Keratinocyte (primary cell): ENCODE data around the gene TFEC. TPM values are rescaled to one million over a fixed set of nuclear protein-coding genes. Genes with fewer than 3 reads are reported as not detected.
"Not testable (repeated sequence)": the region's sequence is repeated elsewhere in the genome, so short reads cannot be mapped to it uniquely, and the experiment has no call there.

ENCODE experiments used
- DNase-seq: peaks from one replicate; pipeline ENCODE4 v3.0.0-alpha.2; 2011; ENCODE audit warnings: low read depth, missing footprints, low spot score
- FAIRE-seq: peaks from 2 replicates; lab custom pipeline; 2011; peaks lifted over from hg19 to GRCh38; lab: Jason Lieb, UNC
- H2AFZ ChIP-seq: 2 replicates; pipeline ENCODE4 v1.6.0; 2012; ENCODE audit warnings: low read length, control low read depth, inconsistent platforms; ENCODE audit not compliant: control insufficient read depth
- H3K27ac ChIP-seq: 2 replicates; pipeline ENCODE4 v1.5.1; 2011; ENCODE audit warnings: low read length; ENCODE audit not compliant: control insufficient read depth, insufficient read depth
- H3K27me3 ChIP-seq: 3 replicates; pipeline ENCODE4 v1.6.0; 2011; ENCODE audit warnings: low read length; ENCODE audit not compliant: control insufficient read depth, insufficient read depth; ENCODE audit errors: extremely low read depth
- H3K36me3 ChIP-seq, 2 experiments: 2 replicates in 1 of 2; 3 replicates in 1 of 2; pipeline ENCODE4 v1.5.1; 2011; ENCODE audit warnings: low read length in 2 of 2, mild to moderate bottlenecking in 1 of 2; ENCODE audit not compliant: control insufficient read depth in 2 of 2, insufficient read depth in 2 of 2; ENCODE audit errors: extremely low read depth in 1 of 2
- H3K4me1 ChIP-seq: 3 replicates; pipeline ENCODE4 v1.5.1; 2011; ENCODE audit warnings: low read length; ENCODE audit not compliant: control insufficient read depth, insufficient read depth; ENCODE audit errors: extremely low read depth
- H3K4me2 ChIP-seq: 3 replicates; pipeline ENCODE4 v1.6.0; 2011; ENCODE audit warnings: low read depth, low read length; ENCODE audit not compliant: control insufficient read depth, insufficient read depth; ENCODE audit errors: extremely low read depth
- H3K4me3 ChIP-seq, 3 experiments: fragments of 200-600 bp in 1 of 3; sonication (generic) in 1 of 3; 2 replicates in 2 of 3; 3 replicates in 1 of 3; pipeline ENCODE4 v1.5.1; 2011 to 2016; ENCODE audit warnings: low read length in 3 of 3, mild to moderate bottlenecking in 3 of 3, control low read depth in 2 of 3, inconsistent platforms in 1 of 3, low read depth in 1 of 3, mixed read lengths in 1 of 3, mixed run types in 1 of 3, moderate library complexity in 1 of 3; ENCODE audit not compliant: control insufficient read depth in 2 of 3, insufficient read depth in 2 of 3; ENCODE audit errors: extremely low read depth in 1 of 3
- H3K79me2 ChIP-seq: 2 replicates; pipeline ENCODE4 v1.6.0; 2012; ENCODE audit warnings: low read length; ENCODE audit not compliant: control insufficient read depth, insufficient read depth
- H3K9ac ChIP-seq: 3 replicates; pipeline ENCODE4 v1.6.0; 2011; ENCODE audit warnings: low read length; ENCODE audit not compliant: control insufficient read depth, insufficient read depth; ENCODE audit errors: extremely low read depth
- H3K9me1 ChIP-seq: 3 replicates; pipeline ENCODE4 v1.6.0; 2011; ENCODE audit warnings: low read length; ENCODE audit not compliant: control insufficient read depth, insufficient read depth; ENCODE audit errors: extremely low read depth
- H3K9me3 ChIP-seq: 2 replicates; pipeline ENCODE4 v1.5.1; 2012; ENCODE audit warnings: low read depth, low read length; ENCODE audit not compliant: control insufficient read depth
- H4K20me1 ChIP-seq: 3 replicates; pipeline ENCODE4 v1.6.0; 2011; ENCODE audit warnings: low read length; ENCODE audit not compliant: control insufficient read depth, insufficient read depth; ENCODE audit errors: extremely low read depth
- CTCF ChIP-seq, 3 experiments: IDR thresholded peaks in 1 of 3; conservative IDR thresholded peaks in 1 of 3; optimal IDR thresholded peaks in 1 of 3; 2 replicates in 2 of 3; 3 replicates in 1 of 3; pipeline versions ENCODE3 to v1.5.1; 2011; ENCODE audit warnings: low read length in 3 of 3, mild to moderate bottlenecking in 3 of 3, moderate library complexity in 2 of 3, control low read depth in 1 of 3, inconsistent platforms in 1 of 3; ENCODE audit not compliant: insufficient read depth in 2 of 3; ENCODE audit errors: extremely low read depth in 1 of 3
- EZH2 ChIP-seq: IDR thresholded peaks from one replicate; pipeline ENCODE4 v1.6.1; 2012; ENCODE audit warnings: inconsistent platforms, mild to moderate bottlenecking, low read length, moderate library complexity
- dilution Hi-C: fragments of 300-500 bp; cut with MboI; formaldehyde crosslinking; loops from one replicate; pipeline ENCODE4 v1.7.0; 2020; ENCODE audit warnings: low sequenced_read_pairs; ENCODE audit not compliant: extremely low pct_ligation_motif_present
- polyA plus RNA-seq, 5 experiments: library from polyadenylated mRNA; depleted of rRNA in 3 of 5; stranded (reverse) in 3 of 5; stranded (forward) in 1 of 5; unstranded in 1 of 5; fragments of >200 nt; gene quantifications; 1 replicate in 1 of 5; 2 replicates in 3 of 5; 3 replicates in 1 of 5; pipeline versions ENCODE4 v1.2.1 to v1.2.3, GENCODE V29; 2011 to 2012; ENCODE audit warnings: missing spikeins in 2 of 5, low read depth in 1 of 5, low replicate concordance in 1 of 5

Gene TFEC
- polyA plus RNA-seq, 1 donor (not counting 4 experiments of a cell fraction or from before 2014, with no cell fraction given) = 0.08 TPM

DNA sequence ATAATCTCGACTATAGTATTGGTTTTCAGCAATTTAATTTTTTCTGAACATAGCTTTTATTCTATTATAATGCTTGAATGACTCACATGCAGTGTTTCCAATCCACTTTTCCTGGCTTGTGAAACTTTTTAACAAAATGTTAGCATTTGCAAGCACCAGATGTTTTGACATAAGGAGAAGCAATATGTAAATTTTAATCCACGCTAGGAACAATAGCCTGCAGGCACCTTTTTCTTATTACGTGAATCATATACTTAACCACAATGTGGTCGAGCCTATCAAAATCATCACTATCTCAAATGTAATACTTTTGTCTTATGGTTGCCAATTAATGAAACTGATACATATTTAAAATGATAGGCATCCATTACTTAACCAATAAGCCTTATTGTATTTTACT is 97.1 kb downstream of the TFEC start:
- DNase-seq (no peak), FAIRE-seq (no peak)
- dilution Hi-C loops = no loop called here
- Histone ChIP-seq H2AFZ (no peak overlapping the region), H3K27ac (no peak overlapping the region), H3K4me3 (no peak overlapping the region), H3K79me2 (no peaks in the 10 kb centered on the region), H3K4me2 (no peak overlapping the region), H3K9me1 (no peaks in the 10 kb centered on the region), H3K4me1 (no peaks in the 10 kb centered on the region), H3K27me3 (no peaks in the 10 kb centered on the region), H3K9ac (no peak overlapping the region), H3K9me3 (no peaks in the 10 kb centered on the region), H3K36me3 (no peaks in the 10 kb centered on the region), H4K20me1 (no peaks in the 10 kb centered on the region)
- TF ChIP-seq CTCF (optimal IDR thresholded peaks at IDR 0.05 in 1 of 3, IDR thresholded peaks at IDR 0.05 in 1 of 3, conservative IDR thresholded peaks at IDR 0.05 in 1 of 3; ENCODE audit: extremely low read depth in 1 of 3, insufficient read depth in 2 of 3, low read length in 3 of 3) (no peak), EZH2 (no peak)

DNA sequence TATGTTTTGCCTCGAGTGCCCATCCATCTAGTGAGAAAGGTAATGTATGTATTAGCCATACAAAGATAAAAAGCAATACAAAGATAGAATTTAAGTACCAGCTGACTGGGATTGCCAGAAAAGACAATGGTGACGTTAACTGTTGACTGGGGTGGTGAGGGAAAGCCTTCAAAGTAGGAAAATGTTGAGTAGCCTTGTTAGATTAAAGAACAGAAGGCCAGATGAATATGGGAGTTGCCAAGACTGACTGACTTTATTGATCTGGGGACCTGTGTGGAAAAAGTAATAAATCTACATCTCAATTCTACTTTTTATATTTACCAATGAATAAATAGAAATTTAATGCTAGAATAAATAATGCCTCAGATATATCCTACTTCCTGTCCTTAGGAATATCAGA is 97.7 kb downstream of the TFEC start:
- Histone ChIP-seq H3K4me1 (no peaks in the 10 kb centered on the region), H3K4me3 (no peak overlapping the region), H3K4me2 (no peak overlapping the region), H3K36me3 (no peaks in the 10 kb centered on the region), H3K27ac (no peak overlapping the region), H3K9me1 (no peaks in the 10 kb centered on the region), H2AFZ (no peak overlapping the region), H3K27me3 (no peaks in the 10 kb centered on the region), H4K20me1 (no peaks in the 10 kb centered on the region), H3K9me3 (no peaks in the 10 kb centered on the region), H3K79me2 (no peaks in the 10 kb centered on the region), H3K9ac (no peak overlapping the region)
- dilution Hi-C loops = no loop called here
- no peak for DNase-seq
- FAIRE-seq = no peak
- TF ChIP-seq CTCF (optimal IDR thresholded peaks at IDR 0.05 in 1 of 3, IDR thresholded peaks at IDR 0.05 in 1 of 3, conservative IDR thresholded peaks at IDR 0.05 in 1 of 3; ENCODE audit: extremely low read depth in 1 of 3, insufficient read depth in 2 of 3, low read length in 3 of 3) (no peak), EZH2 (no peak)

DNA sequence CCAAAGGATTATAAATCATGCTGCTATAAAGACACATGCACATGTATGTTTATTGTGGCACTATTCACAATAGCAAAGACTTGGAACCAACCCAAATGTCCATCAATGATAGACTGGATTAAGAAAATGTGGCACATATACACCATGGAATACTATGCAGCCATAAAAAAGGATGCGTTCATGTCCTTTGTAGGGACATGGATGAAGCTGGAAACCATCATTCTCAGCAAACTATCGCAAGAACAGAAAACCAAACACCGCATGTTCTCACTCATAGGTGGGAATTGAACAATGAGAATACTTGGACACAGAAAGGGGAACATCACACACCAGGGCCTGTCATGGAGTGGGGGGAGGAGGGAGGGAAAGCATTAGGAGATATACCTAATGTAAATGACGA is 100.4 kb downstream of the TFEC start:
- H3K79me2 ChIP-seq, H3K9me1 ChIP-seq, H3K27me3 ChIP-seq, H3K9ac ChIP-seq, H3K4me1 ChIP-seq, H3K27ac ChIP-seq, H2AFZ ChIP-seq, H3K4me2 ChIP-seq, dilution Hi-C loops, H3K36me3 ChIP-seq, H3K4me3 ChIP-seq, H4K20me1 ChIP-seq, DNase-seq, FAIRE-seq, H3K9me3 ChIP-seq: not testable (repeated sequence)

- DNase-seq, H3K4me2 ChIP-seq, H3K27me3 ChIP-seq, H3K4me3 ChIP-seq, H3K27ac ChIP-seq, FAIRE-seq, H2AFZ ChIP-seq, H4K20me1 ChIP-seq, H3K36me3 ChIP-seq, H3K4me1 ChIP-seq, dilution Hi-C loops, H3K9me3 ChIP-seq, H3K79me2 ChIP-seq, H3K9me1 ChIP-seq, H3K9ac ChIP-seq: not testable (repeated sequence)
These were observed 100.8 kb downstream of the TFEC start for GRCh38 chr7:115929736-115930135.
